Lung (tissue), 12 donors: ENCODE results near the gene PBX3. TPM values are rescaled to one million over a fixed set of nuclear protein-coding genes. Genes with fewer than 3 reads are reported as not detected.

ENCODE experiments used
- ATAC-seq: fragments of 200-7000 bp; cut with Tn5 transposase; one replicate; pipeline ENCODE4 v1.9.1; 2020; ENCODE audit warnings: moderate number of reproducible peaks; ENCODE audit not compliant: insufficient read depth, low FRiP score
- DNase-seq, 3 donors: peaks; one replicate each; pipeline ENCODE4 v3.0.0-alpha.2; 2013 to 2017
- H3K27ac ChIP-seq, 2 donors: one replicate each; pipeline ENCODE4 v1.5.1; 2013; ENCODE audit warnings: mild to moderate bottlenecking in 2 of 2, moderate library complexity in 2 of 2, control low read depth in 1 of 2, inconsistent platforms in 1 of 2, low read depth in 1 of 2, low read length in 1 of 2
- H3K27me3 ChIP-seq, 3 donors: one replicate each; pipeline ENCODE4 v1.5.1; 2013; ENCODE audit warnings: low read length in 2 of 3; ENCODE audit not compliant: control insufficient read depth in 3 of 3, insufficient read depth in 3 of 3
- H3K36me3 ChIP-seq, 4 donors: one replicate each; pipeline ENCODE4 v1.5.1; 2013; ENCODE audit warnings: low read length in 4 of 4, mild to moderate bottlenecking in 1 of 4, moderate library complexity in 1 of 4; ENCODE audit not compliant: control insufficient read depth in 4 of 4, insufficient read depth in 4 of 4
- H3K4me1 ChIP-seq, 5 donors: one replicate each; pipeline ENCODE4 v1.5.1; 2013; ENCODE audit warnings: low read length in 5 of 5, mild to moderate bottlenecking in 2 of 5, moderate library complexity in 1 of 5; ENCODE audit not compliant: control insufficient read depth in 5 of 5, insufficient read depth in 5 of 5
- H3K4me3 ChIP-seq: one replicate; pipeline ENCODE4 v1.5.1; 2013; ENCODE audit warnings: mild to moderate bottlenecking, control low read depth, moderate library complexity
- H3K9ac ChIP-seq, 2 donors: one replicate each; pipeline ENCODE4 v1.5.1; 2013; ENCODE audit warnings: low read length in 2 of 2, control low read depth in 1 of 2; ENCODE audit not compliant: insufficient read depth in 1 of 2
- H3K9me3 ChIP-seq, 4 donors: one replicate each; pipeline ENCODE4 v1.5.1; 2013; ENCODE audit warnings: low read length in 3 of 4, mild to moderate bottlenecking in 1 of 4, moderate library complexity in 1 of 4; ENCODE audit not compliant: control insufficient read depth in 4 of 4, insufficient read depth in 3 of 4
- WGBS, 2 donors: extraction: QIAGEN DNeasy Blood & Tissue Kit; methylation state at CpG; one replicate each; pipeline ENCODE4 v1.1.7; 2013; 5-methylcytosine and 5-hydroxymethylcytosine counted together
- polyA plus RNA-seq, 2 donors: library from polyadenylated mRNA; stranded (reverse); fragments of 200-250 nt; gene quantifications; one replicate each; pipeline ENCODE4 v1.2.1, GENCODE V29; 2013
- total RNA-seq, 2 donors: library from RNA; depleted of rRNA in 1 of 2; stranded (reverse); fragments of >200 nt in 1 of 2; gene quantifications; one replicate each; pipeline ENCODE4 v1.2.1, GENCODE V29; 2014 to 2021
- TF ChIP-seq, protein P1 (sequence below): IDR thresholded peaks from 2 replicates; pipeline ENCODE4 v1.5.1; 2012; ENCODE audit warnings: mild to moderate bottlenecking; ENCODE audit errors: control extremely low read depth, extremely low read depth
- donor health status: control.
- donor health status: control.
- donor health status: Bipolar disorder and iron deficiency.
- donor health status: healthy.
- donor health status: DM: yes; HTN: yes; CAD: no.

The PBX3 gene
- total and polyA plus RNA-seq, 4 donors = 8.6 to 60.4 (median 26.4) TPM

DNA sequence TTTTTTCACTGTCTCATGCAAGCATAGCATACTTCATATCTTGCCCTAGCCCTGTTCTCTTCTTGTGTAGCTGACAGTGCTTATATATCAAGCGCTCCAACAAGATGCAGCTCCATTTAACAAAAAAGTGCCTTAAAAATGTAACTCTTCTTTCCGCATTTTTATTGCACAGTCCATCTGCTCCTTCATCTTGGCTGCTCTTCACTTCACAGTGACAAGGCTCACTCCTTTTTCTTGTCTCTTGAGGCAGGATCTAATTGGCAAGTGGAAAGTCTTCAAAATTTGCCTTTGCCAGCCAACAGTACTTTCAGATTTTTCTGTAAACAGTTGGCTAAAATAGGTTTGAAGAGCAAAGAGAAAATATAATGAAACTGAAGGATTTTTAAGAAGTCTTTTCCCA lies 161.8 kb downstream of the PBX3 start:
- Histone ChIP-seq H3K9ac (no peak overlapping the region), H3K27me3 (no peaks in the 10 kb centered on the region), H3K4me3 (no peak overlapping the region), H3K36me3 (no peaks in the 10 kb centered on the region), H3K9me3 (no peaks in the 10 kb centered on the region), H3K27ac (no peak overlapping the region), H3K4me1 (peaks cover 0 to 10% (median 3%) of the 10 kb centered on the region in 5 donors)
- WGBS, 2 donors = 98 to 99% methylated on average over 2 of the region's 2 CpGs
- ATAC-seq (no peak), DNase-seq (no peak)
- TF ChIP-seq, protein P1, sequence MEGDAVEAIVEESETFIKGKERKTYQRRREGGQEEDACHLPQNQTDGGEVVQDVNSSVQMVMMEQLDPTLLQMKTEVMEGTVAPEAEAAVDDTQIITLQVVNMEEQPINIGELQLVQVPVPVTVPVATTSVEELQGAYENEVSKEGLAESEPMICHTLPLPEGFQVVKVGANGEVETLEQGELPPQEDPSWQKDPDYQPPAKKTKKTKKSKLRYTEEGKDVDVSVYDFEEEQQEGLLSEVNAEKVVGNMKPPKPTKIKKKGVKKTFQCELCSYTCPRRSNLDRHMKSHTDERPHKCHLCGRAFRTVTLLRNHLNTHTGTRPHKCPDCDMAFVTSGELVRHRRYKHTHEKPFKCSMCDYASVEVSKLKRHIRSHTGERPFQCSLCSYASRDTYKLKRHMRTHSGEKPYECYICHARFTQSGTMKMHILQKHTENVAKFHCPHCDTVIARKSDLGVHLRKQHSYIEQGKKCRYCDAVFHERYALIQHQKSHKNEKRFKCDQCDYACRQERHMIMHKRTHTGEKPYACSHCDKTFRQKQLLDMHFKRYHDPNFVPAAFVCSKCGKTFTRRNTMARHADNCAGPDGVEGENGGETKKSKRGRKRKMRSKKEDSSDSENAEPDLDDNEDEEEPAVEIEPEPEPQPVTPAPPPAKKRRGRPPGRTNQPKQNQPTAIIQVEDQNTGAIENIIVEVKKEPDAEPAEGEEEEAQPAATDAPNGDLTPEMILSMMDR = no peak

DNA sequence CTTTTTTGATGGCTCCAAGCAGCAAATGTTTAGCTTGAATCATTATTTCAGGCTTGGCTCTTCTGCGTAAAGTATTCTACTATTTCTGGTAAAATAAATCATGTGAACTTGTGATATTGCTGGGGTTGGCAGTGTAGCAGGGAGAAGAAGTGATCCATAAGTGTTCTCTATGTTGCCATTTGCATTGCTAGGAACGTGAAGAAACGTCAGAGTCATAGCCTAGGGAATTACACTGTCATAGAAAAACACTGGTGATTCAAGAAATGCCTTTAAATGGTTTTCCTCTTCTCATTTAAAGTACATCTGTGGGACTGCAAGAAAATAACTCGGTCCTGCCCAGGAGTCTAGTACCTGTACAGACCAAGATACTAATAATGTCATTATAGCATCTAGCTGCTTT lies 162.3 kb downstream of the PBX3 start:
- 94 to 98% methylated on average over 4 of the region's 4 CpGs for WGBS, 2 donors
- Histone ChIP-seq H3K4me1 (peaks cover 0 to 8% (median 2%) of the 10 kb centered on the region in 5 donors), H3K9me3 (no peaks in the 10 kb centered on the region), H3K27ac (no peak overlapping the region), H3K9ac (no peak overlapping the region), H3K4me3 (no peak overlapping the region), H3K27me3 (no peaks in the 10 kb centered on the region), H3K36me3 (no peaks in the 10 kb centered on the region)
- TF ChIP-seq, protein P1 = no peak
- DNase-seq = no peak
- ATAC-seq = no peak

DNA sequence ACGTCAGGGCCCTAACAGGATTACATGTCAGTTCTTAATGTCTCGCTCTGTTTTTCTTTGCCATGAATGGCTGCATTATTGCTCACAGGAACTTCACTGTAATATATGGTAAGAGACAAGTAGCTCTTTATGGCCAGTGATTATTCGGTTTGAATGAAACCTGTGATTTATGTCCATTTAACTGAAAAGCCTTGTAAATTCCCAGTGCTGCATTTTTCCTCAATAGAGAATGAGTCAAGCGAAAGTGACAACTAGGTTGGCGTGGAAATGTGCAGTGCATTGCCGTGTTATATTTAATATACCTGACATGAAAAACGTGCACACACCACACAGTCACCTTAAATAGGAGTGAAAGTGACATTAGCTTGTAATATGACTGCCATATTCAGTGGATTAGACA lies 163.1 kb downstream of the PBX3 start:
- no peaks in the 10 kb centered on the region for H3K27me3 ChIP-seq
- H3K36me3 ChIP-seq = no peaks in the 10 kb centered on the region
- ATAC-seq (no peak), DNase-seq (no peak)
- TF ChIP-seq, protein P1 = no peak
- H3K4me1 ChIP-seq = peaks cover 0 to 10% (median 7%) of the 10 kb centered on the region in 5 donors
- 95 to 97% methylated on average over 7 of the region's 7 CpGs for WGBS, 2 donors
- H3K4me3 ChIP-seq = no peak overlapping the region
- H3K27ac ChIP-seq = no peak overlapping the region
- H3K9ac ChIP-seq = no peak overlapping the region
- H3K9me3 ChIP-seq = no peaks in the 10 kb centered on the region
